Amygdala (tissue), 56 donors: ENCODE results near the gene SORBS2.
"Not testable (repeated sequence)": the region's sequence is repeated elsewhere in the genome, so short reads cannot be mapped to it uniquely, and the experiment has no call there.

Experiments used
- DNase-seq, 56 donors: peaks; one replicate each; lab custom pipeline; 2025; lab: John Stamatoyannopoulos, UW

The SORBS2 gene

GRCh38 chr4:185576962-185577950 lies 234.7 kb downstream of the SORBS2 start:
- DNase-seq = no peak

GRCh38 chr4:185576314-185576961 lies 235.6 kb downstream of the SORBS2 start:
- no peak for DNase-seq

- no peak for DNase-seq
Measured at GRCh38 chr4:185573651-185574199, 238.3 kb downstream of the SORBS2 start.

- no peak for DNase-seq
Measured at GRCh38 chr4:185570727-185571126, 241.3 kb downstream of the SORBS2 start.

DNA sequence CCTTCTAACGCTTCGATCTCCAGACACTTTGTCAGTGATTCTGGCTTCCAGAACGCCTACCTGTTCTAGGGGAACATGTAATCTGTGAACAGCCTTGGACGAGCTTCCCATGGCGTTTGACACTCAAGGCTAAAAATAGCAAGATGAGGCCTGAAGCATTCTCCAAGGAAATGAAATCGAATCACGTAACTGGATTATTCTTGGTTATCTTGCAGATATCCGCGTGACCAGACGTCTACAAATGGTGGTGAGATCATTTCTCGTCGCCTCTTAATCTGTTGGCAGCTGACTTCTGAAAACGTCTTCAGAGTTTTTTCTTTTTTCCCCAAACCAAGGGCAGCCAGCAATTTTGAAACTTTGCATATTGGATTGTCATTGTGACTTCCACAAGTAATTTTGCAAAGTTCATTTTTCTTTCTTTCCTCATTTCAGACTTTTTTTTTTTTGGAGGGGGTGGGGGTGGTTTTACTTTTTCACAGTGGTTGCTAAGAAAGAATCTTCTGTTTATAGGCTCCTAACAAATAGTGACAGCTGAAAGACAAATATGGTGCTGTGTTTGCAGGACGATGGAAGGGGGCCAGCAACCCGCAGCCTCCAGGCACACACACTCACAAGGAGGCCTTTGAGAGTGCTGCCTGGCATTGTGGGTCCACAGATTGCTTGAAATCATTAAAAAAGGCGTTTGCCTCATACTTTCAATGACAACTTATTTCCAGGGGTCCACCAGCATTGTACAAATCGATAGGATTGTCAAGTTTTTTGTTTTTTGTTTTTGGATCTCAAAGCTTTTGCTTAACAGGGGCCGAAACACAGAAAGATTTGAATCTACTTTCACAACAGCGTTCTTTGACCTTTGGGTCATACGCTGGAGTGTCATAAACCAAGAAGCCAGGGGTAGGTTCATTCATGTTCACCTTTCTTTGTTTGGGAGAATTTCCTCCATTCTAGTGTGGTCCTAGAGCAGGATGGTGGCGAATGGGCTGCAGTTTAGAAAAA lies 244.3 kb downstream of the SORBS2 start:
- peak in 46 of 56 donors; percentile 1 to 77 (median 42) for DNase-seq

GRCh38 chr4:185566972-185567371 lies 245.0 kb downstream of the SORBS2 start:
- DNase-seq = peak in 4 of 56 donors; percentile 23 to 50 (median 44)

DNA sequence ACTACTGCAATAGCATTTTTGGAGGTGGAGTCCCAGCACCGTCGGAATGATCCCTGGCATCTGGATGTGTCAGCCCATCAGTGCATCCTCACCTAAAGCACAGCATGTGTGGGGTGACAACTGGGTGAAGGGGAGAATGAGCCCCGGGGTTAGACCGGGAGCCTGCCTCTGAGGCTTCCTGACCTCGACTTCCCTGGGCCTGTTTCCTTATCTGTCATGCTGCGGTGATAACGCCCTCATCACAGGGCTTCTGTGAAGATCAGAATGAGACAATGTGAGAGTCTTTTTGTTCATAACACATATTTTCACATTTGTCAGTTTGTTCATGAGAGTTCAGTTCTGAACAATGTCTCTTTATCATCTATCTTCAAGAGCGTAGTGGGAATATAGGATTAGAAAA lies 245.6 kb downstream of the SORBS2 start:
- no peak for DNase-seq

GRCh38 chr4:185565696-185566095 lies 246.3 kb downstream of the SORBS2 start:
- DNase-seq = no peak

GRCh38 chr4:185564349-185564748 lies 247.6 kb downstream of the SORBS2 start:
- DNase-seq = no peak

DNA sequence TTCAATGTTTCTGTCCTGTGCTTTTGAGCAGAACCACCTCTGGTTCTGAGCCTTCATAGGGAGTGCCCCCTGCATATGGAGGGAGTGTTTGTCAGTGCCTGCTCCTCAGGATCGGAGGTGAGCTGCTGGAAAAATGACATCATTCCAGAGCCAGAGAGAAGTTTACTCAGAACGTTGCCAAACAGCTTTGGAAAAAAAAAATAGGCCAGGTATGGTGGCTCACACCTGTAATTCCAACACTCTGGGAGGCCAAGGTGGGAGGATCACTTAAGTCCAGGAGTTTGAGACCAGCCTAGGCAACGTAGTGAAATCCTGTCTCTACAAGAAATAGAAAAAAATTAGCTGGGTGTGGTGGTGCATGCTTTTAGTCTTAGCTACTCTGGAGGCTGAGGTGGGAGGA lies 249.5 kb downstream of the SORBS2 start:
- DNase-seq = no peak

DNA sequence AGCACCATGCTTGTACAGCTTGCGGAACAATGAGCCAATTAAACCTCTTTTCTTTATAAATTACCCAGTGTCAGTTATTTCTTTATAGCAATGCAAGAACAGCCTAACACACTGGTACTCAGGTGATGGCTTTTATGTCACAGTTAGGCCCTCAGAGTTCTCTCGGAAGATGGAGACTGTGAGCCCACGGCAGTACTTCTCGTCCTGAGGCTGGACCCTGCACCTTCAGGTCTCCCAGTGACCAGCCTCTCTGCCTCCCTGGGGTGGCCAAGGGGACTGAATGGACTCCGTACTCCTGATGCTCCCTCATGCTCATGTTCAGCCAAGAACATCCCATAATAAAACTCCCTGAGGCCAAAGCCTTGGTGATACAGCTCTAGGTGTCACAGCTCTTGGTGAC lies 251.7 kb downstream of the SORBS2 start:
- no peak for DNase-seq

- peak in 9 of 56 donors; percentile 10 to 45 (median 22) for DNase-seq
Measured at GRCh38 chr4:185559915-185560281, 252.1 kb downstream of the SORBS2 start.

GRCh38 chr4:185559251-185559914 lies 252.6 kb downstream of the SORBS2 start:
- not testable (repeated sequence) for DNase-seq

DNA sequence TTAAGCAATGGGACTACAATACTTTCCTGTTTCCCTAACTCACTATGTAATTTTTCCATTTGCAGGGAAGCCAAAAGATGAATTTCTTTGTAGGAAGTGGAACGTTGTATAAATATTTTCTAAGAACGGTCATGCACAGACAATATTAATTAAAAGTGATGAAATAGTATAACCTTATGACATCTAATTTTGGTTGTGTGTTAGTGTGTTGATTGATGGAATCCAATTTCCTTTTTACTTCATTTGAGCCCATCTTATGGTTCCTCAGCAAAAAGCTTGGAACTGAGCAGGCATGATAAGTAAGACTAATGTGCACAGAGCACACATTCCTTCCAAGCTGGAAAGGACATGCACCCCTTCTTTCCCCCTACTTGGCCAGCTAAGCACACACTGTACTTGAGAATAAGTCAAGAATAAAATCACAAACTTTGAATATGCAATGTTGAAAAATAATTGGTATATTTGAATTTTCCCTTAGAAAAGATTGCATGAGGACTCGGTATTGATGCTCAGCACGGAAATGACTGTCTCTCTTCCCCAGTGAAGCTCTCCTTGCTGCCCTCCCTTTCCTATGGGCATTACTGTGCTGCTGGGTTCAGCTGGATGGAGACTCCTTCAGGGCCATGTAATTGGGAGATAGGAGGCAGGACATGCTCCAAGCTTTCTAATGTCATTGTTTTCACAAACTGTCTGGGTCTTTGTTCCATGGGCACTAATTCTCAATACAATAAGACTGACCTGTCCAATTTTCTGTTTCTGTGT lies 257.4 kb downstream of the SORBS2 start:
- no peak for DNase-seq

DNA sequence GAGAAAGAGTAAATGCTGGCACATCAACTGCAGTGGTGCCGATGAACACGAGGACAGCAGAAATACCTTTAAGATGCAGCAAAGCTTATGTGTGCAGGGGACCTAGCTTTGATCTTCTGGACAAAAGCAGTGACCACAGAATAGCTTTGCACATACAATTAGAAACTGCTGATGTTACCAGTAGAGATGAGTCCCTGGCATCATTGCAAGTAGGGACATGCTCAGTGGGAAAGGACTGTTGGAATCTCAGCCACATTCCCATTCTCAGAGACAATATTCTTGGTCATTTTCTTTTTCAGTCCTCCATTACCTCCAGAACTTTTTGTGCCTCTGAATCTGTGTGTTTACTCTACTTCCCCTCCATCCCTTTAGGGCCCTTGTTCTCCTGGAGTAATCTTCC lies 259.7 kb downstream of the SORBS2 start:
- DNase-seq = no peak

GRCh38 chr4:185550933-185551332 lies 261.1 kb downstream of the SORBS2 start:
- DNase-seq = no peak

DNA sequence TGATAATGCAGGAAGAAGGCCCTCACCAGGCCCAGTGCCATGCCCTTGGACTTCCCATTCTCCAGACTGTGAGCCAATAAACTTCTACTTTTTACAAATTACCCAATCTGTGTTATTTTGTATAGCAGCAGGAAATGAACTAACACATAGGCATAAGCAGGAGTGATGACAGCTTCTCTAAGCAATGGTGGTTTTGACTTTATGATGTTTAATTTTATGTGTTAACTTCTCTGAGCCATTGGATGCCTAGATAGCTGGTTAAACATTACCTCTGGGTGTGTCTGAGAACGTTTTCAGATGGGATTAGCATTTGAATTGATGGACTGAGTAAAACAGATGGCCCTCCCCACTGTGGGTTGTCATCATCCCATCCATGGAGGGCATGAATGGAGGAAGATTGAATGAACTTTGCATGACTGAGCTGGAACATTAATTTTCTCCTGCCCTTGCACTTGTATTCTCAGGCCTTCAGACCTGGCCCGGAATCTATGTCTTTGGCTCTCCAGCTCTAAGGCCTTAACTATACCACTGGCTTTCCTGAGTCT lies 262.8 kb downstream of the SORBS2 start:
- DNase-seq = no peak

- DNase-seq = no peak
Measured at GRCh38 chr4:185548587-185548986, 263.4 kb downstream of the SORBS2 start.

DNA sequence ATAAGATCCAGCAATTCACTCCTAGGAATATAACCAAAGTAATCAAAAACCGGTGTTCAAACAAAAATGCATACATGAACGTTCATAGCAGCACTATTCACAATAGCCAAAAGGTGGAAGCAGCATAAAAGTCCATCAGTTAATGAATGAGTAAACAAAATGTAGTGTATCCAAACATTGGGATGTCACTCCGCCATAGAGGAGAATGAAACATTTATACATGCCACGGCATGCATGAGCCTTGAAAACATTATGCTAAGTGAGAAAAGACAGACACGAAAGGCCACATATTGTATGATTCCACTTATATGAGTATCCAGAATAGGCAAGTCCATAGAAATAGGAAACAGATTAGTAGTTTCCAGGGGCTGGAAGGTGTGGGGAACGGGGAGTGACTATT lies 265.7 kb downstream of the SORBS2 start:
- DNase-seq = no peak
